NB4 (cell line): ENCODE measurements around the gene SPOCK3.

ENCODE experiments used
- DNase-seq: peaks from one replicate; pipeline ENCODE4 v3.0.0; 2010; ENCODE audit warnings: low read depth
- H3K4me3 ChIP-seq: one replicate; pipeline ENCODE4 v1.5.1; 2011; ENCODE audit warnings: mild to moderate bottlenecking, low read depth, low read length, moderate library complexity
- MYC ChIP-seq: IDR thresholded peaks from 2 replicates; pipeline ENCODE4 v1.6.1; 2011; ENCODE audit warnings: low read depth, low read length
- POLR2A ChIP-seq: IDR thresholded peaks from 2 replicates; pipeline ENCODE4 v1.6.1; 2011; ENCODE audit warnings: mild to moderate bottlenecking; ENCODE audit not compliant: insufficient read length; ENCODE audit errors: extremely low read depth
- TF ChIP-seq, protein P1 (sequence below): IDR thresholded peaks from 2 replicates; pipeline ENCODE4 v1.6.1; 2011; ENCODE audit warnings: low read depth, low read length
- TF ChIP-seq, protein P2 (sequence below): IDR thresholded peaks from one replicate; pipeline ENCODE4 v1.5.1; 2012; ENCODE audit warnings: low read depth, low read length

SPOCK3 gene

DNA sequence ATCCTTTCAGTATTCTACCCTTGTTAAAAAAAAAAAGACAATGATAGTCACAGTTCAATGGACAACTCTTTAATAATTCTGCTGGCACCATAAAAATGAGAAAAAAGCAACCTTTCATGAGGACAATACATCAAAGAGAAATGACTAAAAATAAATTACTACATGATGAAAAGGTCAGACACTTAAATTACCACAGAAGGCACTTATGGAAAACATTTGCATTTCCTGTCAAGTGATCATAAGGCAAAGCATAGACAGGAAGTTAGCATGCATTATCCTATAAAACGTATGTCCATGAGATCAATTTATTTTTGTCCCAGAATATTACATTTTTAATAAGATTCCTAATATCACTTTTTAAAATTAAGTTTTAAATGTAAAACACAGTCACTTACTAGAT, 303.8 kb downstream of the SPOCK3 start:
- H3K4me3 ChIP-seq = no peak overlapping the region
- no peak for DNase-seq
- TF ChIP-seq, protein P1, sequence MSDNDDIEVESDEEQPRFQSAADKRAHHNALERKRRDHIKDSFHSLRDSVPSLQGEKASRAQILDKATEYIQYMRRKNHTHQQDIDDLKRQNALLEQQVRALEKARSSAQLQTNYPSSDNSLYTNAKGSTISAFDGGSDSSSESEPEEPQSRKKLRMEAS = no peak

DNA sequence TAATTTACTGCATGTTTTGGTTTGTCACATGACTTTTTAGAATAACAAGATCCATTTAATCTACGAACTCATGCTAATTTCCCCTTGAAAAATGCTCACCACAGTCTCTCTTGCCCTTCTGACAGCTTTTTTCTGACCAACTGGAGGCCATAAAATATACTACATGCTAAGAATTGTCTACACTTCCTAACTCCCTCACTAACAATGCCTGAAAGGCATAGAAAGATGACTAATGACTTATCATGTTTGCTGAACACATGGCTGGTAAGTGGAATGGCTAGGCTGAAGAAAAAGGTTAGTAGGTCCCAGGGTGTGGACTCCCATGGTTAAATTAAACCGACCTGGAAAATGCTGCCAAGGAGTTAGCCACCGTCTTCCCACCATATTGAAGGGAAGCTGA, 309.9 kb downstream of the SPOCK3 start:
- TF ChIP-seq, protein P2, sequence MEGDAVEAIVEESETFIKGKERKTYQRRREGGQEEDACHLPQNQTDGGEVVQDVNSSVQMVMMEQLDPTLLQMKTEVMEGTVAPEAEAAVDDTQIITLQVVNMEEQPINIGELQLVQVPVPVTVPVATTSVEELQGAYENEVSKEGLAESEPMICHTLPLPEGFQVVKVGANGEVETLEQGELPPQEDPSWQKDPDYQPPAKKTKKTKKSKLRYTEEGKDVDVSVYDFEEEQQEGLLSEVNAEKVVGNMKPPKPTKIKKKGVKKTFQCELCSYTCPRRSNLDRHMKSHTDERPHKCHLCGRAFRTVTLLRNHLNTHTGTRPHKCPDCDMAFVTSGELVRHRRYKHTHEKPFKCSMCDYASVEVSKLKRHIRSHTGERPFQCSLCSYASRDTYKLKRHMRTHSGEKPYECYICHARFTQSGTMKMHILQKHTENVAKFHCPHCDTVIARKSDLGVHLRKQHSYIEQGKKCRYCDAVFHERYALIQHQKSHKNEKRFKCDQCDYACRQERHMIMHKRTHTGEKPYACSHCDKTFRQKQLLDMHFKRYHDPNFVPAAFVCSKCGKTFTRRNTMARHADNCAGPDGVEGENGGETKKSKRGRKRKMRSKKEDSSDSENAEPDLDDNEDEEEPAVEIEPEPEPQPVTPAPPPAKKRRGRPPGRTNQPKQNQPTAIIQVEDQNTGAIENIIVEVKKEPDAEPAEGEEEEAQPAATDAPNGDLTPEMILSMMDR = no peak
- no peak for TF ChIP-seq MYC
- TF ChIP-seq, protein P1 = no peak
- no peak for TF ChIP-seq POLR2A

DNA sequence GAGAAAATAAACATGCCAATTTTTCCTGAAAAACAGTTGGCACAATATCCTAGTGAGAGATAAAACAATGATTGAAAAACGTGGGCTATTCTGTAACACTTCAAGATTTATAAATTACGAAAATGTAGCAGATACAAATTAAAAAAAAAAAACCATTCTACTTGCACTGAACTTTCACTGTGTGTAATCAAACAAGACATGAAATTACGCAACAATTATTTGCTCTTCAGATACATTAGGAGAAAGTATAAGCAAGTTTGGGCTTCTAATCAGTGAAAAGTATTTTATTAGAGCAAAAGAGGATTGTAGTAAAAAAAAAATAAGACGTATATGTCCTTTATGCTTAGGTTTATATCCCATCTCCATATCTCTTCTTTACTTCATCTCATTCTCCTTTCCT, 320.4 kb downstream of the SPOCK3 start:
- TF ChIP-seq, protein P2 = no peak
- TF ChIP-seq POLR2A = no peak
- TF ChIP-seq, protein P1 = no peak
- no peak for TF ChIP-seq MYC
- DNase-seq = no peak
- H3K4me3 ChIP-seq = no peak overlapping the region

More for the DNA sequence above, 309.9 kb downstream of the SPOCK3 start:
- no peak for DNase-seq
- H3K4me3 ChIP-seq = no peak overlapping the region

DNA sequence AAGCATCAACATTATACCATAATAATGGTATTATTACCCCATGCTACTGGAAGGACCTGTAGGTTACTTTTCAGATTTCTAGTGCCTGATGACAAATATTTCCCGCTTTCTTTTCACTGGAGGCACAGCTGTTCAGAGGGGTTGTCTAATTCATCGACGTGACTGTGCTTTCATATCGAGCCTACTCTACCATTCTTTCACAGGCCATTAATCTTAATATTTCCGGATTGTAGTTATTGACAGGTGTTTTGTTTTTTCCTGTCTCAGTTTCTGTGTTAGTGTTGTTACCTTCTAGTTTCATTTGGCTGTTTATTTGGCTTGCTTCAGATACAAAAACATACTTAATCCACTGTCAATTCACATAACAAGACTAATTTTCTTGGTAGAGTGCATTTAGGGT, 330.9 kb downstream of the SPOCK3 start:
- TF ChIP-seq, protein P1 = no peak
- no peak for TF ChIP-seq POLR2A
- no peak for TF ChIP-seq MYC
- TF ChIP-seq, protein P2 = no peak

DNA sequence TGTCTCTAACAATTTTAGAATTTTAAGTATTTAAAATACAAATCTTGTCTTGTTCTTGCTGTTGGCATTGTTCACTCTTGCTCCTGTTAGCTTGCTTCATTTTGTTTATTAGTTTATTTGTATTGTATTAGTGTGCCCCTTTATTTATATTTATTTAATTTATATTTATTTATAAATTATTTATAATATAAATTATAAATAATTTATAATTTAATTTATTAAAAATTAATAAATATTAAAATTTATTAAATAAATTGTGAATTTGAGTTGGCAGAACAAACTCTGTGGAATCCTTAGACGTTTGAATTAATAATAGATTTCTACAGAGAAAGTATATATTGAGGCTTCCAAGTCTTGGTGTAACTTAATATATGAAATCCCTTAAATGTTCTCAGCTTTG, 331.4 kb downstream of the SPOCK3 start:
- TF ChIP-seq, protein P1 = no peak
- no peak for TF ChIP-seq POLR2A
- TF ChIP-seq MYC = no peak
- TF ChIP-seq, protein P2 = no peak
- DNase-seq = no peak

More for the DNA sequence above, 330.9 kb downstream of the SPOCK3 start:
- H3K4me3 ChIP-seq = no peak overlapping the region
- DNase-seq = no peak

DNA sequence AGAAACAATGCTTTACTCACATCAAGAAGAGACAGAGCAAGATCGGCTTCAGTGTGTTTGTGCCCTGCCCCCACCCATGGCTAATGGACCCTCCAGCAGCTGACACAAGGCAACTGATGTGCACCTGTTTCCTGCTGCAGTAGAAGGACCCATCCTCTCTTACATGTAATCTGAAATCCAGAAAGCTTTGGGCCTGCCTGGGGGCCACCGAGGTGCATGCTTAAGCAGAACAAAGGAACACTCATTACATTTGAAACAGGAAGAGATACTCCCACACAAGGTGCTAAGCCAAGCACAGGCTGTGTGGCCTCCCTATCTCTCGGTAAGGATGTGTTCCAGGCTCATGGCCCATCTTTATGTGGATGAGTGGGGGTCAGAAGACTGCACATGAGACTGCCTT, 338.0 kb downstream of the SPOCK3 start:
- no peak for TF ChIP-seq MYC
- TF ChIP-seq POLR2A = no peak
- TF ChIP-seq, protein P2 = no peak
- TF ChIP-seq, protein P1 = no peak
- no peak for DNase-seq
- H3K4me3 ChIP-seq = no peak overlapping the region

More for the DNA sequence above, 331.4 kb downstream of the SPOCK3 start:
- no peak overlapping the region for H3K4me3 ChIP-seq
